ENCODE measurements around the gene PARD6G.
"Not testable (repeated sequence)": the region's sequence is repeated elsewhere in the genome, so short reads cannot be mapped to it uniquely, and the experiment has no call there.

The PARD6G gene

DNA sequence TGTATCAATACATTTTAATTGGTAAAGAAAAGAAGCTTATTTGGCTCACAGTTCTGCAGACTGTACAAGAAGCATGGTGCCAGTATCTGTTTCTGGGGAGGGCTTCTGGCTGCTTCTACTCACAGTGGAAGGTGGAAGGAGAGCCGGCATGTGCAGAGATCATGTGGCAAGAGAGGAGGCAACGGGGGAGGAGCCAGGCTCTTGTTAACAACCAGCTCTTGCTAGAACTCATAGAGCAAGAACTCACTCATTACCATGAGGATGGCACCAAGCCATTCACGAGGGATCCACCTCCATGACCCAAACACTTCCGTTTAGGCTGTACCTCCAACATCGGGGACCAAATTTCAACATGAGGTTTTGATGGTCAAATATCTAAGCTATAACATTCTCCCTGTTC is 7.5 kb downstream of the PARD6G start:
- no peak for DNase-seq

DNA sequence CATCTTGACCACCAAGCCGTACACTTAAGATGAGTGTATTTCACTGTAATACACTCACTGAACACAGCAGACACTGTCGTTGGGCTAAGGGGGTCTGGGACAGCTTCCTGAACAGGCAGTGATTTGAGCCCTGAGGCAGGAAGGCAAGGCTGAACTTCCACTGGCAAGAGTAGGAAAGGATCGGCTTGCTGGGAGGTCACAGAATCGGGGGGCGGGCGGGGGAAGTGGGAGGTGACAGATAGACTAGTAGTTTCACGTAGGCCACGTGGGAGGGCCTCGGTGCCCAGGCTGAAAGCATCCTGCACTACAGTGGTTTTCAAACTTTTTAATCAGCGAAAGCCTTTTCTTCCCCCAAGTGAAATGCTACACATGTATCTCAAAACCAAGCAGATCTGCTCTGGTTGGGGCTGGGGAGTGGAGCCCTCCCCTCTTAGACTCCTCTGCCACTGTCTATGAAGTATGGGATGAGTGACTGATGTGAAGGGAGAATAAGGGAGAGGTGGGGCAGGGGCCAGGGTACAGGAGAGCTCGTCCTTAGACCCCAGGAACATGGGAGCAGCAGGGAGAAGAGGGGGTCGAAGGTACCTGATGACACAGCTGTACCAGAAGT is 8.6 kb downstream of the PARD6G start:
- DNase-seq = no peak

GRCh38 chr18:80237519-80237918 is 9.8 kb downstream of the PARD6G start:
- DNase-seq = not testable (repeated sequence)

DNA sequence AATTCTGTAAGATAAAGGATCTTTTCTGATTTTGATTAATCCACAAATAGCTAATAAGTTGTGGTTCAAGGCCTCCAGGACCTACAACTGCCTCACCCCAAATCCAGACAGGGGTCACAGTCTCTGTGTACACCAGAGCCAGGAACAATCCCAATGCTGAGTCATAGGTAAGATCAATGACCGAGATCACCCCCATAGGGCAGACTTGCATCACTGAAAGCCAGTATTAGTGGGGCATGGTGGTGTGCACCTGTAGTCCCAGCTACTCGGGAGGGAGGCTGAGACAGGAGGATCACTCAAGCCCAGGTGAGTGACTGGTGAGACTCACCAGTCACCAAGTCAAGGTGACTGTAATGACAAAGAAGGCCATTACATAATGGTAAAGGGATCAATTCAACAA is 12.9 kb downstream of the PARD6G start:
- no peak for DNase-seq

DNA sequence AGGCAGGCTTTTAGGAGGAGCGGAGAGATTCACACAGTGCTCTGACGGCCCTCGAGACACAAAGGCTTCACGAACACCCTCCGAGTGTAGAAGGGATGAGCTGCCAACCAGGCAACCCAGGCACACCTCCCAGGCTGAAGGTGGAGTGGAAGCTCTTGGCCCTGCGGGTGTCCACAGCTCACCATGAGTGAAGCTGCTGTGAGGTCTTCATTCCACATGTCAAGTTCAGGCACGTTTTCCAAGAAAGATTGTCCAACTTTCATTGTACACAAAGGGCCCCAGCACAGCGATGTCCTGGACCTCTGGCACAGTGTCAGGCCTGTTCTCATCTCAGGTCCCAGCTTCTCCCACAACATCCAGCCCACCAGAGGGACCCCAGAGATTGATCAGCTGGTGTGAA is 13.4 kb downstream of the PARD6G start:
- no peak for DNase-seq

- no peak for DNase-seq
These were observed 14.0 kb downstream of the PARD6G start for GRCh38 chr18:80233201-80233835.

- no peak for DNase-seq
These were observed 14.6 kb downstream of the PARD6G start for GRCh38 chr18:80232710-80233109.

DNA sequence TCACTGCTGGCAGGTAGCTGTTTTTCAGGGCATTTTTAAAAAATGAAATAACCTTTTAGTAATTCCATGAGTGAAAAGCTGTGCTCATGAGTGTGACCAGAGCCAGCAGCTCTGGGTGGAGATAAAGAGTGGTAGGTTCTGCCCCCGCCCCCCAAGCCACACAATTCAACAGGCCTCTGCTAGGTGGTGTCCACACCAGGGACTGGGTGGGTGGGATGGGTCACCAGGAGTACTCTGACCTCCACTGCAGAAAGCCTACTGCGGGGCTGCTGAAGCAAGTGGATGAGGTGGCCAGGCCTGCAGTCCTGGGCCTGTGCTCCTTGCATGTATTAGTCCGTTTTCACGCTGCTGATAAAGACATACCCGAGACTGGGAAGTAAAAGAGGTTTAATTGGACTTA is 15.3 kb downstream of the PARD6G start:
- DNase-seq = no peak

GRCh38 chr18:80231616-80232015 is 15.7 kb downstream of the PARD6G start:
- no peak for DNase-seq

- DNase-seq = no peak
These were observed 16.2 kb downstream of the PARD6G start for GRCh38 chr18:80231151-80231550.

- DNase-seq = no peak
These were observed 17.3 kb downstream of the PARD6G start for GRCh38 chr18:80229766-80230745.

DNA sequence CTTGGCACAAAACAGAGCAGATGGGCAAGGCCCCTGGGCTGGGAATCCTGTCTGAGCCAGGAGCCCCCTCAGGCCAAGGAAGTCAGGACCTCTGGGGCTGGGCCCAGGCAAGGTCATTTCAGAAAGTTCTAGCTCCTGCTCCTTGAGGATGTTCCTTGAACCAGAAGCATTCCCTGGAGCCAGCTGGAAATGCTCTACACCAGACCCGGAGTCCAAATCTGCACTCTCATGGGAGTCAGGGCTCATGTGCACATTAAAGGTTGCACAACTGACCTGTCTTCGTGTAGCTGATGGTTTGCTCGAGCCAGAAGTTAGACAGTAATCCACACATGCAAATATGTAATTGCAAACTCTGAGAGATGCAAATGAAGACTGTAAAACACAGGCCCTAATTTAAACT is 18.0 kb downstream of the PARD6G start:
- no peak for DNase-seq

- DNase-seq = no peak
These were observed 19.1 kb downstream of the PARD6G start for GRCh38 chr18:80228051-80228848.

- DNase-seq = no peak
These were observed 19.8 kb downstream of the PARD6G start for GRCh38 chr18:80227472-80227871.

- DNase-seq = no peak
These were observed 21.6 kb downstream of the PARD6G start for GRCh38 chr18:80225685-80226084.

GRCh38 chr18:80223581-80224148 is 23.6 kb downstream of the PARD6G start:
- no peak for DNase-seq

GRCh38 chr18:80219488-80219887 is 27.8 kb downstream of the PARD6G start:
- DNase-seq = not testable (repeated sequence)

GRCh38 chr18:80218341-80219227 is 28.7 kb downstream of the PARD6G start:
- no peak for DNase-seq

DNA sequence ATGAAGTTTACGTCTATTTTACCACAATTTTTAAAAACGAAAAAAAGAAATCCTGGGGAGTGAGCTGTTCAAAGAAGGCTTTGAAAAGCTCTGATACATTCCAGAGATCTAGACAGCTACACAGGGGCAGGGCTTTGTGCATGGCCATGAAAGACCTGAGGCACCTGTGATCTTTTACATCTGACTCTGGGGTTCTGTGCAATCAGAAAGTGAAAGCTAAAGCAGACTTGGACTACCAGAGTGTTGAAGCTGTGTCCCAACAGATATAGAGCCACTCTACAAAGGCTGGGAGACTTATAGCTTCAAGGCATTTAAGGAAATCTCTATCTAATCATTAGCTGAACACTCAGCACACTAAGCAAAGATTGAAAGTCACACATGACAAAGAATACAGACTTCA is 34.1 kb downstream of the PARD6G start:
- DNase-seq = no peak

- DNase-seq = no peak
These were observed 36.8 kb downstream of the PARD6G start for GRCh38 chr18:80210312-80211083.

DNA sequence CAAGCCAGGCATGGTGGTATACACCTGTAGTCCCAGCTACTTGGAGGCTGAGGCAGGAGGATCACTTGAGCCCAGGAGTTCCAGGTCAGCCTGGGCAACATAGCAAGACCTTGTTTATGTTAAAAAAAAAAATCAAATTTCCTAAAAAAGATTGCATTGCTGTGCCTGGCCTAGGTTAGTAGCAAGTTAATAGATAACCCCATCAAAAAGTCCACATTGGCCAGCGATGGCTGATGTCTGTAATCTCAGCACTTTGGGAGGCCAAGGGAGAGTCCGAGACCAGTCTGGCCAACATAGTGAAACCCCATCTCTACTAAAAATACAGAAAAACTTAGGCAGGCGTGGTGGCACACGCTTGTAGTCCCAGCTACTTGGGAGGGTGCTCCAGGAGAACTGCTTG is 38.7 kb downstream of the PARD6G start:
- no peak for DNase-seq
